ENCODE measurements around the gene PCDHB5.

DNA sequence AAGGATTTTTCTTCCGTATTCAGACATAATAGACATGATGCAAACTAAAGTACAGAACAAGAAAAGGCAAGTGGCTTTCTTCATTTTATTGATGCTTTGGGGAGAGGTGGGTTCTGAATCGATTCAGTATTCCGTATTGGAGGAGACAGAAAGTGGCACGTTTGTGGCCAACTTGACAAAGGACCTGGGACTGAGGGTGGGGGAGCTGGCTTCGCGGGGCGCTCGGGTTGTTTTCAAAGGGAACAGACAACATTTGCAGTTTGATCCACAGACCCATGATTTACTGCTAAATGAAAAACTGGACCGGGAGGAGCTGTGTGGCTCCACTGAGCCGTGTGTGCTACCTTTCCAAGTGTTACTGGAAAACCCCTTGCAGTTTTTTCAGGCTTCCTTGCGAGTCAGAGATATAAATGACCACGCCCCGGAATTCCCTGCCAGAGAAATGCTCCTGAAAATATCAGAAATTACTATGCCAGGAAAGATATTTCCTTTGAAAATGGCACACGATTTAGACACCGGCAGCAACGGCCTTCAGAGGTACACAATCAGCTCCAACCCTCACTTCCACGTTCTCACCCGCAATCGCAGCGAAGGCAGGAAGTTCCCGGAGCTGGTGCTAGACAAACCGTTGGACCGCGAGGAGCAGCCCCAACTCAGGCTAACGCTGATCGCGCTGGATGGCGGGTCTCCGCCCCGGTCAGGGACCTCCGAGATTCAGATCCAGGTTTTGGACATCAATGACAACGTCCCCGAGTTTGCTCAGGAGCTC lies 15.4 kb downstream of the PCDHB5 start:
- TF ChIP-seq POLR2A (IDR thresholded peaks at IDR 0.05; ENCODE audit: extremely low read depth, insufficient read length): no peak
- TF ChIP-seq, protein P1, sequence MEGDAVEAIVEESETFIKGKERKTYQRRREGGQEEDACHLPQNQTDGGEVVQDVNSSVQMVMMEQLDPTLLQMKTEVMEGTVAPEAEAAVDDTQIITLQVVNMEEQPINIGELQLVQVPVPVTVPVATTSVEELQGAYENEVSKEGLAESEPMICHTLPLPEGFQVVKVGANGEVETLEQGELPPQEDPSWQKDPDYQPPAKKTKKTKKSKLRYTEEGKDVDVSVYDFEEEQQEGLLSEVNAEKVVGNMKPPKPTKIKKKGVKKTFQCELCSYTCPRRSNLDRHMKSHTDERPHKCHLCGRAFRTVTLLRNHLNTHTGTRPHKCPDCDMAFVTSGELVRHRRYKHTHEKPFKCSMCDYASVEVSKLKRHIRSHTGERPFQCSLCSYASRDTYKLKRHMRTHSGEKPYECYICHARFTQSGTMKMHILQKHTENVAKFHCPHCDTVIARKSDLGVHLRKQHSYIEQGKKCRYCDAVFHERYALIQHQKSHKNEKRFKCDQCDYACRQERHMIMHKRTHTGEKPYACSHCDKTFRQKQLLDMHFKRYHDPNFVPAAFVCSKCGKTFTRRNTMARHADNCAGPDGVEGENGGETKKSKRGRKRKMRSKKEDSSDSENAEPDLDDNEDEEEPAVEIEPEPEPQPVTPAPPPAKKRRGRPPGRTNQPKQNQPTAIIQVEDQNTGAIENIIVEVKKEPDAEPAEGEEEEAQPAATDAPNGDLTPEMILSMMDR (IDR thresholded peaks at IDR 0.05; ENCODE audit: low read depth, low read length): no peak
